Ectodermal cell (in vitro differentiated cells): ENCODE results near the gene TFAM.

Source experiments
- H3K27ac ChIP-seq: 2 replicates; pipeline ENCODE4 v1.7.0; 2013; ENCODE audit warnings: mild to moderate bottlenecking, low read depth, low read length; ENCODE audit not compliant: insufficient read depth, poor library complexity, severe bottlenecking
- H3K27me3 ChIP-seq: 2 replicates; pipeline ENCODE4 v1.7.0; 2013; ENCODE audit warnings: mild to moderate bottlenecking, low read length; ENCODE audit not compliant: insufficient read depth, control insufficient read depth, poor library complexity, severe bottlenecking
- H3K36me3 ChIP-seq: one replicate; pipeline ENCODE4 v1.7.0; 2013; ENCODE audit warnings: low read length; ENCODE audit not compliant: control insufficient read depth, insufficient read depth
- H3K4me1 ChIP-seq: one replicate; pipeline ENCODE4 v1.7.0; 2013; ENCODE audit warnings: low read length; ENCODE audit not compliant: control insufficient read depth, insufficient read depth
- H3K4me3 ChIP-seq: 2 replicates; pipeline ENCODE4 v1.7.0; 2013; ENCODE audit warnings: low read depth, low read length, control low read depth; ENCODE audit not compliant: insufficient read depth
- H3K9me3 ChIP-seq: 2 replicates; pipeline ENCODE4 v1.7.0; 2013; ENCODE audit warnings: mild to moderate bottlenecking, low read length, moderate library complexity; ENCODE audit not compliant: control insufficient read depth
- WGBS, 2 experiments: methylation state at CpG; one replicate each; pipeline ENCODE4 v1.1.7; 2013; ENCODE audit warnings: missing lambda C conversion rate in 2 of 2; 5-methylcytosine and 5-hydroxymethylcytosine counted together

Gene TFAM

GRCh38 chr10:58372607-58373441 lies 12.4 kb upstream of the TFAM start:
- H3K36me3 ChIP-seq = no peaks in the 10 kb centered on the region
- WGBS, 2 experiments = 87 to 93% methylated on average over 4 of the region's 4 CpGs
- no peaks in the 10 kb centered on the region for H3K27me3 ChIP-seq
- H3K27ac ChIP-seq = no peak overlapping the region
- no peak overlapping the region for H3K4me3 ChIP-seq
- H3K9me3 ChIP-seq = no peaks in the 10 kb centered on the region
- H3K4me1 ChIP-seq = no peaks in the 10 kb centered on the region

- 96 to 100% methylated on average over 3 of the region's 3 CpGs for WGBS, 2 experiments
- Histone ChIP-seq H3K4me1 (no peaks in the 10 kb centered on the region), H3K4me3 (no peak overlapping the region), H3K36me3 (no peaks in the 10 kb centered on the region), H3K9me3 (no peaks in the 10 kb centered on the region), H3K27ac (no peak overlapping the region), H3K27me3 (no peaks in the 10 kb centered on the region)
These were observed 11.8 kb upstream of the TFAM start for GRCh38 chr10:58373442-58373827.

- H3K9me3 ChIP-seq = no peaks in the 10 kb centered on the region
- no peaks in the 10 kb centered on the region for H3K27me3 ChIP-seq
- 93 to 100% methylated on average over 1 to 2 of the region's 2 CpGs for WGBS, 2 experiments
These were observed 2.7 kb upstream of the TFAM start for GRCh38 chr10:58382489-58382995.

GRCh38 chr10:58384095-58384494 lies 1.1 kb upstream of the TFAM start:
- no peaks in the 10 kb centered on the region for H3K27me3 ChIP-seq
- H3K27ac ChIP-seq = no peak overlapping the region
- 91 to 96% methylated on average over 3 of the region's 3 CpGs for WGBS, 2 experiments
- peaks cover 9% of the 10 kb centered on the region for H3K36me3 ChIP-seq
- H3K9me3 ChIP-seq = no peaks in the 10 kb centered on the region
- H3K4me1 ChIP-seq = peaks cover 5% of the 10 kb centered on the region
- peak overlapping the region; percentile 94 for H3K4me3 ChIP-seq

More at GRCh38 chr10:58382489-58382995, 2.7 kb upstream of the TFAM start:
- H3K27ac ChIP-seq = no peak overlapping the region
- no peak overlapping the region for H3K4me3 ChIP-seq
- peaks cover 5% of the 10 kb centered on the region for H3K4me1 ChIP-seq
- H3K36me3 ChIP-seq = no peaks in the 10 kb centered on the region

GRCh38 chr10:58384544-58384998 lies 639 bp upstream of the TFAM start:
- Histone ChIP-seq H3K9me3 (no peaks in the 10 kb centered on the region), H3K27me3 (no peaks in the 10 kb centered on the region), H3K27ac (peak overlapping the region; percentile 69), H3K4me1 (peaks cover 5% of the 10 kb centered on the region), H3K36me3 (peaks cover 14% of the 10 kb centered on the region), H3K4me3 (peak overlapping the region; percentile 94)
- 26 to 28% methylated on average over 12 of the region's 12 CpGs for WGBS, 2 experiments

GRCh38 chr10:58385784-58386112 lies 538 bp downstream of the TFAM start:
- Histone ChIP-seq H3K27ac (peak overlapping the region; percentile 95), H3K4me1 (peaks cover 5% of the 10 kb centered on the region), H3K9me3 (no peaks in the 10 kb centered on the region), H3K36me3 (peaks cover 22% of the 10 kb centered on the region), H3K4me3 (peak overlapping the region; percentile 94), H3K27me3 (no peaks in the 10 kb centered on the region)
- 0 to 1% methylated on average over 15 of the region's 15 CpGs for WGBS, 2 experiments

GRCh38 chr10:58389024-58389423 lies 3.8 kb downstream of the TFAM start:
- Histone ChIP-seq H3K36me3 (peaks cover 22% of the 10 kb centered on the region), H3K27ac (no peak overlapping the region), H3K4me1 (peaks cover 5% of the 10 kb centered on the region), H3K9me3 (no peaks in the 10 kb centered on the region), H3K27me3 (no peaks in the 10 kb centered on the region), H3K4me3 (no peak overlapping the region)
- WGBS, 2 experiments = 95 to 100% methylated on average over 2 to 3 of the region's 3 CpGs

- no peaks in the 10 kb centered on the region for H3K27me3 ChIP-seq
- H3K4me1 ChIP-seq = no peaks in the 10 kb centered on the region
- no peak overlapping the region for H3K4me3 ChIP-seq
- 87 to 91% methylated on average over 2 of the region's 2 CpGs for WGBS, 2 experiments
- H3K36me3 ChIP-seq = peaks cover 32% of the 10 kb centered on the region
- no peak overlapping the region for H3K27ac ChIP-seq
- H3K9me3 ChIP-seq = no peaks in the 10 kb centered on the region
These were observed 8.1 kb downstream of the TFAM start for GRCh38 chr10:58393317-58393716.

GRCh38 chr10:58394471-58394870 lies 9.3 kb downstream of the TFAM start:
- no peaks in the 10 kb centered on the region for H3K9me3 ChIP-seq
- H3K4me3 ChIP-seq = no peak overlapping the region
- no peak overlapping the region for H3K27ac ChIP-seq
- H3K4me1 ChIP-seq = no peaks in the 10 kb centered on the region
- H3K27me3 ChIP-seq = no peaks in the 10 kb centered on the region
- peaks cover 23% of the 10 kb centered on the region for H3K36me3 ChIP-seq

- no peaks in the 10 kb centered on the region for H3K9me3 ChIP-seq
- H3K27ac ChIP-seq = no peak overlapping the region
- peaks cover 15% of the 10 kb centered on the region for H3K36me3 ChIP-seq
- H3K27me3 ChIP-seq = no peaks in the 10 kb centered on the region
- H3K4me3 ChIP-seq = no peak overlapping the region
- no peaks in the 10 kb centered on the region for H3K4me1 ChIP-seq
These were observed 10.8 kb downstream of the TFAM start for GRCh38 chr10:58396057-58396456.
